ENCODE data around the gene C11orf68.

The C11orf68 gene

DNA sequence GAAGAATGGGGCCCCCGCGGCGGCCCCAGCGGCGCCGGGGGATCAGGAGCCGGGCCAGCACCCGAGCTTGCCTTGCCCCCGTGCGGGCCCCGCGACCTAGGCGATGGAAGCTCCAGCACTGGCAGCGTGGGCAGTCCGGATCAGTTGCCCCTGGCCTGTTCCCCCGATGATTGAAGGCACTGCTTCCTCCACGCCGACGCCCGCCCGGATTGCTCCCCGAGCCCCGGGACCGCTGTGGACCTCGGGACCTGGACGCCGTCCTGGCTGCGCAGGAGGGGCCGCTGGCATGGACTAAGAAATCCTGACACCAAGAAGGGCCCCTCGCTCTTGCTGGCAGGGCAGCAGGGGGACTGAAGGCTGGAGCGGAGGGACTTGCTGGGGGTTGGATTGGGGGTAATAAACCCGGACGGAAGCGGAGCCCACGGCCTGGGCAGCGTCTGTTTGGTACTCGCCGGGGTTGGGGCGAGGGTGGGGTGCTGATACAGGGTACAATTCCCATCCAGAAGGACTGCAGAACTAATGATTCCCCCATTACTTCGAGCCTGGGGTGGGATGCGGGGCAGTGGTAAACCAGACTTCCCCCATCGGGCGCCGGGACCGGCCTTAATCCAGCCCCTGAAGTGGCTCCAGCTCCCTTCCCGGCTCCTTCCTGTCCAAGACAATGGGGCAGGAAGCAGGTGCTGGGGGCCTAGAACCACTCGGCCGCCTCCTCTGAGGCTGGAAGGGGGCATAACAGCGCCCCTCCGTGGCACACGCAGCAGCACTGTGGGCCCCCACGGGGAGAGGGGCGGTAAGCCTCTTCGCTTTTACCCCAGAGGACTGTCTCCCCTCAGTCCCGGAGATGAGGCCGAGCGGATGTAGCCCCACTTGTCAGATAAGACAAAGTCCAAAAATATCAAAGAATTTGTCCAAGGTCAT lies 27.4 kb downstream of the C11orf68 start:
- DNase-seq (ENCODE audit: low read depth in 1 of 2, low spot score in 1 of 2), result peak in 1 of 2 donors; percentile 45

DNA sequence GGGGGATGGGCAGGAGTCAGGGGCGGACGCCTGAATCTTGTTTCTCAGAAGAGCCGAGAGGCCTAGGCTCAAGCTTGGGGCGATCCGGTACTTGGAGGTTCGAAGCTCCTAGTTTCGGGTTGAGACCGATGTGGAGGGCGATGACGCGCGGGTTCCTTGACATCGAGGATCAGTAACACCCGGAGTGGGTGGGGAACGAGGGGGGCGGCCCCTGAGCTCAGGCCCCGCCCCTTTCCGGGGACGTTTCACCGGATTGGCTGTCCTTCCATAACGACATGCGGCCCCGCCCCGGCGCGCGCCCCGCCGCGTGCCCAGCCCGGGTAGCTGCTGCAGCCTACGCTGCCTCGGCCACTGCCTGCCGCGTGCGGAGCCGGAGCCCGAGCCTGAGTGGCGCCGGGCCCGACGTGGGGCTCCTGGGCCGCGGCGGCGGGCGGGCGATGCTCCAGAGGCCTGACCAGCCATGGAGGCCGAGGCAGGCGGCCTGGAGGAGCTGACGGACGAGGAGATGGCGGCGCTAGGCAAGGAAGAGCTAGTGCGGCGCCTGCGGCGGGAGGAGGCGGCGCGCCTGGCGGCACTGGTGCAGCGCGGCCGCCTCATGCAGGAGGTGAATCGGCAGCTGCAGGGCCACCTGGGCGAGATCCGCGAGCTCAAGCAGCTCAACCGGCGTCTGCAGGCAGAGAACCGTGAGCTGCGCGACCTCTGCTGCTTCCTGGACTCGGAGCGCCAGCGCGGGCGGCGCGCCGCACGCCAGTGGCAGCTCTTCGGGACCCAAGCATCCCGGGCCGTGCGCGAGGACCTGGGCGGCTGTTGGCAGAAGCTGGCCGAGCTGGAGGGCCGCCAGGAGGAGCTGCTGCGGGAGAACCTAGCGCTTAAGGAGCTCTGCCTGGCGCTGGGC lies 28.3 kb downstream of the C11orf68 start, which contains the start of gene CCDC85B:
Gene CCDC85B, plus strand, starts transcription at position 350 of the 895 bp plus-strand sequence. Its CDS starts 111 bp downstream, at position 461.
- peak; percentile 97 for DNase-seq (ENCODE audit: low read depth in 1 of 2, low spot score in 1 of 2)

DNA sequence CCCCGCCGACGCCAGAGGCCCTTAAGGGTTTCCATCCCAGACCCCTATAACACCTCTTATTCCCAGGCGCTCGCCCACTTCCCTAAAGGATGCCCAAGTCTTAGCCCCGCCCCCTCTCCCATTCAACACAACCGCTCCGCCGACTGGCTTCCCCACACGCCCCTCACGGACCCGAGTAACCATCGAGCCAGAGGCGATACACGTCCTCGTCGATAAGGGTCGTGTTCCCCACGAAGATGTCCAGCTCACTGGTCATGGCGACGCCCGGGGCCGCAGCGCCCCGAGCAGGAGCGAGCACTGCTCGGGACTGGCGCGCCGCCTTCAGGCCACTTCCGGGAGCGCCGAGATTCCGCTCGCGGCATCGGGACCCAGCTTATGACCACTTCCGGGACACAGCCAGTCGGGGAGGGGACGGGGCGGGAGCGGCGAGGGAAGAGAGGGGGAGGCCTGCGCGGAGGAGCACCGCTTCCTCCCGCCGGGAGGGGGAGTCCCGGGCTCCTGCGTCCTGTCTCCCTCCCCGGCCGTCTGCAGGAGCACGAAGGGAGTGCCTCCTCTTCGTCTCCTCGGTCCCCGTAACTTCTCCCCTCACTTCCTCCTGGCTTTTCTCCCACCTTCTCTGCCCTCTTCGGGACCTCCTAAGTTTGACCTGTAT lies 30.6 kb downstream of the C11orf68 start, which contains the start of gene FIBP:
Gene FIBP, minus strand, starts transcription at position 309 of the 652 bp plus-strand sequence. Its CDS starts 53 bp downstream, at position 256.
- DNase-seq (ENCODE audit: low read depth in 1 of 2, low spot score in 1 of 2), result peak; percentile 91 to 95

DNA sequence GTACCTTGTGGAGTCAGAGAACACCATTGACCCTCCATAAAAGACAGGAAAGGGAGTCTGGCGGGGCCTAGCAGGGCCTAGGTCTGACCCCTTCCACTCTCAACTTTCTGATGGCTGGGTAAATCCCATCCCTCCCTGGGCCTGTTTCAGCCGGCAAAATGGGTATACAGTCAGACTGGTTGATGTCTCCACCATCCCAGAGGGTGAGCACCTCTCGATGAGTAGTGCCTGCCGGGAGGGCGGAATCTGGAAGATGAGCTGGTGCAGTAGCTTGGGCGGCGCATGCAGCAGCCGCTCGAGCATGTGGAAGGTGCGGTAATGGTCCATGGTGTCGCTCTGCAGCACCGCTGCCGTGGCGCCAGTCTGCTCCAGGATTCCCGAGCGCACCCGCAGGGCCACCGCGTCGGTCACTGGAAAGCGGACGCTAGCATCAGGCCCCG lies 31.1 kb downstream of the C11orf68 start:
- no peak for DNase-seq (ENCODE audit: low read depth in 1 of 2, low spot score in 1 of 2)

DNA sequence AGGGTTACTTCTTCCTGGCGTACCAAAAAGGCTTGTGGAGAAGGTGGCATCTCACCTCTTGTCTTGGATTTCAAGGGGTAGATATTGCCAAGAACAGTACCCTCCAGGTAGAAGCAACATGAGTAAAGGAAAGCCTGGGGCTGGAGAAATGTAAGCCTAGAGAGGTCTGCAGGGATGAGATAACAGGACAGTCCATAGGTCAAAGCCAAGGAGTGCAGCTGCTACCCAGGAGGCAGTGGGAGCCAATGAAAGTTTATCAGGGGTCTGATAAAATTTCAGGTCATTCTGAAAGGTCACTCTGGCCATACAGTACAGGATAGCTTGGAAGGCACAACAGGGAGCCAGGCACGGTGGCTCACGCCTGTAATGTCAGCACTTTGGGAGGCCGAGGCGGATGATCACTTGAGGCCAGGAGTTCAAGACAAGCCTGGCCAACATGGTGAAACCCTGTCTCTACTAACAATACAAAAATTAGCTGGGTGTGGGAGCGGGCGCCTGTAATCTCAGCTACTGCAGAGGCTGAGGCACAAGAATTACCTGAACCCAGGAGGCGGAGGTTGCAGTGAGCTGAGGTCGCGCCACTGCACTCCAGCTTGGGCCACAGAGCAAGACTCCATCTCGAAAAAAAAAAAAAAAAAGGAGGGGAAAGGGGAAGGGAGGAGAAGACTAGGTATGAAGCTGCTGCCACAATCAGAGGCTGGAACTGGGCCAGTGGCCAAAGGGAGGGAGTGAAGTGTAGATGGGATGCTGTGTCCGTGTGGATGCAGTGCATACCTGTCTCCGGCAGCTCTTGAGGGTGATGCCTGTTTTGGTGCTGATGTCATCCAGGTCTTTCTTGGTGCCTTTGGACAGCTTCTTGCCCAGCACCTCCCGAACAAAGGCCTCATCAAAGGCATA lies 31.8 kb downstream of the C11orf68 start:
- DNase-seq (ENCODE audit: low read depth in 1 of 2, low spot score in 1 of 2), result no peak

DNA sequence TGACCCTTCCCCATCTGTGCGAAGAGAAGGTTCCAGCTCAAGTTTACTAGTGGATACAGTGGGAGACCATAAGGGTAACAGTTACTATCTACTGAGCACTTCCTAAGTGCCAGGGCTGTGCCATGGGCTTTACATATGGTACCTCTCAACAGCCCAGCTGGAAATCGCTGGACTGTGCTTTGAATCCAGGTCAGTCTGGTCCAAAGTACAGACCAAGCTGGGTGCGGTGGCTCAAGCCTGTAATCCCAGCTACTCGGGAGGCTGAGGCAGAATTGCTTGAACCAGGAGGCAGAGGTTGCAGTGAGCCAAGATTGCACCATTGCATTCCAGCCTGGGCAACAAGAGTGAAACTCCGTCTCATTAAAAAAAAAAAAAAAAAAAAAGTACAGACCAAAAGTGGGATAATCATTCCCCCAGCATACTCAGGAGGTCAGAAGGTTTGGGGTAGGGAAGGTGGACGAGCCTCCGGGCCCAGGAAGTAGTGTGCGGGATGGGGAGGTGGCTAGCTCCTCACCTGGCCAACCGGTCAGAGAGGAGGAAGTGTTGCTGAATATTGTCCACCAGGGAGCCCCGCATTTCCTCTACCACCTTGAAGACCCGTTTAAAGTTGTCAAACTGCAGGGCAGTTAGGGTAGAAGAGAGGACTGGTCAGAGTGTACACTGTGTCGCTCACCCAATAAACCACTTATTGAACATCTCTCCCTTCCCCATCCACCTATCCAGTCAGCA lies 32.9 kb downstream of the C11orf68 start:
- DNase-seq (ENCODE audit: low read depth in 1 of 2, low spot score in 1 of 2), result no peak

DNA sequence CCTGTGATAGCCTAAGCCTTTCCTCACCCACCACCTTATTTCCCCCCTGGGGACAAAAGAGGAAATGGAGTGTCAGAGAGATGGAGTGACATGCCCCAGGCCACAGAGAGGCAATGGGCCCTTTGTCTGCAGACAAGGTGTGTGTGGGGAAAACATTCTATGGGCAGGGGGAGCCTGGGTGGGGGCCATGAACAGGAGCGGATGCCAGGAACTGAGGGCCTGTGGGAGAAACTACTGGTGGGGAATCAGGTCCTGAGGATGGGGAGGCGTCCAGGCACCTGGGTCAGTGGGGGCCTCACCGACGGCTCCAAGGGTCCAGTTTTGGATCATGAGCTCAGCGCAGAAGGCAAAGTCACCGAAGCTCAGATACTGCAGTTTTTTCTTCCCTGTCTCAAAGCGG lies 33.6 kb downstream of the C11orf68 start:
- no peak for DNase-seq (ENCODE audit: low read depth in 1 of 2, low spot score in 1 of 2)

DNA sequence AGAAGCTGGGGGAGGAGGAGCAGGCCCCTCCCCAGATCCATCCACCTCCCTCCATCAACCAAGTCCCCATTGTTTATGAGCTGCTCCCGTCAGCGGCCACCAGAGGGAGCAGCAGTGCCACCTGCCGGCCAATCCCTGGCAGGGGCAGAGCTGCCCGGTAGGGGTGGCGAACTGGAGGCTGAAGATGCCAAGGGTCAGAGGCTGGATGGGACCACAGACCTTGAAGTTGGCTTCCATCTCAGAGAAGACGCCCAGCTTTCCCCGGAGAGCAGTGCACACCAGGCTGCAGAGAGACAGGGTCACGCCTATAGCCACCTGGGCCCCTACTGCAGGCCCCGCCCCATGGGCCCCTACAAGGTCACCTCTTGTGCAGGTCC lies 34.2 kb downstream of the C11orf68 start:
- peak; percentile 61 to 73 for DNase-seq (ENCODE audit: low read depth in 1 of 2, low spot score in 1 of 2)

DNA sequence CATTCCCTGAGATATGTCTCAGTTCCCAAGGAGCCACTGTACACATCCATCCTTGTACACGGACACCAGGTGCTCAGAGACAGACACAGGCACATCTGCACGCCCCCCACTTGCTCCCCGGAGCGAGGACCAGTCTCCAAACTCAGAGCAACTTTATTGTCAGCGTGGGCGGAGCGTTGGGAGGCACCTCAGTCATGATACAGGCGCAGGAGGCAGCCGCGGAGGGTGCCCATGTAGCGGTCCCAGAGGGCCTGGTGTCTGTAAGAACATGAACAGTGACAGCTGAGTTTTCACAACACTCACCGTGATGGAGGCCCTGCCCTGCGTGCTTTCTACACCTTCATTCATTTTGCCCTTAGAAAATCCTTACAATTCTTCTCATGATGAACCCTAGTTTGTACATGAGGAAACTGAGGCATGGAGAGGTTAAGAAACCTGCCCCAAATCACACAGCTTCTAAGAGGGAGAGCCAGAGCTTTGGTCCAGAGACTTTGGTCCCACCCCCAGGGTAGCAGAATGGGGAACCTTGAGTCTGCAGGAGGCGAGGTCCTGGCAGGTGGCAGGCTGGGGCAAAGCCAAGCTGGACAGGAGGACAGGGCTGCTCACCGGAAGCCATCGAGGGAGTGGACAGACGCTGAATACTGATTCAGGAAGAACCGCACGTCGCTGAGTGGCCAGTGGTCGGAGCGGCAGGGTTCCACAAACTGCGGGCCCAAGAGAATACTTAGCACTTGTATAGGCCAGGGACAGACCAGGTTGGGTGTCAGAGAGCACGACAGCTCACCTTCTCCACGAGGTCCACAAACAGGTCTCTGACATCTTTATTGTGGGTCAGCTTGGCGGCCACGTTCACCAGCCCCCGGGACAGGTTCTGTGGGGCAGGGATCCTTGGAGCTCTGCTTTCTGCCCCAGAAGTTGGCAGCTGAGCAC lies 34.8 kb downstream of the C11orf68 start:
- DNase-seq (ENCODE audit: low read depth in 1 of 2, low spot score in 1 of 2), result no peak

DNA sequence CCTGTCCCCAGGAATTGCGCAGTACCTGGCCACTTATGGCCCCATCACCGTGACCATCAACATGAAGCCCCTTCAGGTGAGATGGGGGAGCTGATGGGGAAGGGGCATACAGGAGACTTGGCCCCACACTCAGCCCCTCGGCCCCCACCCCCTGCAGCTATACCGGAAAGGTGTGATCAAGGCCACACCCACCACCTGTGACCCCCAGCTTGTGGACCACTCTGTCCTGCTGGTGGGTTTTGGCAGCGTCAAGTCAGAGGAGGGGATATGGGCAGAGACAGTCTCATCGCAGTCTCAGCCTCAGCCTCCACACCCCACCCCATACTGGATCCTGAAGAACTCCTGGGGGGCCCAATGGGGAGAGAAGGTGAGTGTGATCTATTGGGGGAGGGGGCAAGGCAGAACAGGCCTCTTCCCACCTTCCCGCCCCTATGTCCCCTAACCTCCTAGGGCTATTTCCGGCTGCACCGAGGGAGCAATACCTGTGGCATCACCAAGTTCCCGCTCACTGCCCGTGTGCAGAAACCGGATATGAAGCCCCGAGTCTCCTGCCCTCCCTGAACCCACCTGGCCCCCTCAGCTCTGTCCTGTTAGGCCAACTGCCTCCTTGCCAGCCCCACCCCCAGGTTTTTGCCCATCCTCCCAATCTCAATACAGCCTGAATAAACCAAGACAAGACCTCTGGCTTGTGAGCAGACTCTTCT lies 35.7 kb downstream of the C11orf68 start:
- DNase-seq (ENCODE audit: low read depth in 1 of 2, low spot score in 1 of 2), result no peak

DNA sequence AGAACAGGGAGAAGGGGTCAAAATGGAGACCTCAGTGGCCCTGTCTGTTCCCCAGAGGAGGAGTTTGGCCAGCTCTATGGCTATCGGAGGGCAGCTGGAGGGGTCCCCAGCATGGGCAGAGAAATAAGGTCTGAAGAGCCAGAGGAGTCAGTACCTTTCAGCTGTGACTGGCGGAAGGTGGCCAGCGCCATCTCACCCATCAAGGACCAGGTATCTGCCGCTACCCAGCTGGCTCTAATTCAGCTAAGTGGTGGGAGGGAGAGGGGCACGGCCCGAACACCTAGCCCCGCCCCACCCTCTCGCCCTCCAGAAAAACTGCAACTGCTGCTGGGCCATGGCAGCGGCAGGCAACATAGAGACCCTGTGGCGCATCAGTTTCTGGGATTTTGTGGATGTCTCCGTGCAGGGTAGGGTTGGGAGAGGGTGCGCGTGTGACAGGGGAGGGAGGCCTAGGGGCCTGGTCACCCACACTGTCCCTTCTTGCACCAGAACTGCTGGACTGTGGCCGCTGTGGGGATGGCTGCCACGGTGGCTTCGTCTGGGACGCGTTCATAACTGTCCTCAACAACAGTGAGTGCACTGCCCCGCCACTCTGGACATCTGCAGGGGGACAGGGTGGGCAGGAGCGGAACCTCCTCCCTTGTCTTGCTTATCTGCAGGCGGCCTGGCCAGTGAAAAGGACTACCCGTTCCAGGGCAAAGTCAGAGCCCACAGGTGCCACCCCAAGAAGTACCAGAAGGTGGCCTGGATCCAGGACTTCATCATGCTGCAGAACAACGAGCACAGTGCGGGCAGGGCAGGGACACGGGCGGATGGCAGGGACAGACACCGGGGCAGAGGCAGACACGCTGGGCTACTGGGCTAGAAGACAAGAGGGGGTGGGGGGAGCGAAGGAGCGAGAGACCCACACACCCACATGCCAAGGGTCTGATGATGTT lies 36.5 kb downstream of the C11orf68 start:
- no peak for DNase-seq (ENCODE audit: low read depth in 1 of 2, low spot score in 1 of 2)

DNA sequence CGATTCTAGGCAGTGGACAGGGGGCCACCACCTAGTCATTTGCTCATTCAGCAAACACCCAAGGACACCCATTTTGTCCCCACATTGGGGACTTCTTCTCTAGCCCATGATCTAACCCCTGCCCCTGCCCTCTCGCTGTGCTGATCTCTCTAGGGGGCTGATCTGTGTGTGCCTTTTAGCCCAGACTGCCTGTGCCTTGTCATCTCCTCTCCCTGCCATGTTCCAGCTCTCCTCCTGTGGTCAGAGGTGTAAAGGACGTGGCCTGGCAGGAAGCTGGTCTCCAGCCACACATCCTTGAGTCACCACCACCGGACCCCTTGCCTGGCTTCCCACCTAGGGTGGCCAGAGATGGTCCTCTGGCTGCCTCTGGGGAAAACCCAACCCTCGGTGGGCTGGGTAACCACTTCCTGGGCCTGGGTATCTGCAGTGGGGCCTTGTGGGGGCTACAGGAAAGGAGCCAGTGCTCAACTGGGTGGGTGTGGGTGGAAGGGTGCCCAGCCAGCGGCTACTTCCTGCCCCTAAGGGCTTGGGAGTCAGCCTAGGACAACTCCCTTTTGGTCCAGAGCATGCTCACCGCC lies 37.9 kb downstream of the C11orf68 start:
- DNase-seq (ENCODE audit: low read depth in 1 of 2, low spot score in 1 of 2), result no peak

DNA sequence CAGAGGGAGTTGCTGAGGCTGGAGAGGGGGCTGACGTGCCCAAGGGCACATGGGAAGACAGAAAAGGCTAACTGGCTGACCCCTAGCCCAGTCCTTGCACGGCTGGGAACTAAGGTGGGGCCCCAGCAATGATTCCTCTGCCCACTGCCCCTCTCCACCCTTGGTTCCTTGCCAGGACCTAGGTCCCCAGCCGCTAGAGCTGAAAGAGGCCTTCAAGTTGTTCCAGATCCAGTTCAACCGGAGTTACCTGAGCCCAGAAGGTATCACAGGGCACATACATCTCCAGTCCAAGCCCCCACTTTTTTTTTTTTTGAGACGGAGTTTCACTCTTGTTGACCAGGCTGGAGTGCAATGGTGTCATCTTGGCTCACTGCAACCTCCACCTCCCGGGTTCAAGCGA lies 38.8 kb downstream of the C11orf68 start:
- no peak for DNase-seq (ENCODE audit: low read depth in 1 of 2, low spot score in 1 of 2)

DNA sequence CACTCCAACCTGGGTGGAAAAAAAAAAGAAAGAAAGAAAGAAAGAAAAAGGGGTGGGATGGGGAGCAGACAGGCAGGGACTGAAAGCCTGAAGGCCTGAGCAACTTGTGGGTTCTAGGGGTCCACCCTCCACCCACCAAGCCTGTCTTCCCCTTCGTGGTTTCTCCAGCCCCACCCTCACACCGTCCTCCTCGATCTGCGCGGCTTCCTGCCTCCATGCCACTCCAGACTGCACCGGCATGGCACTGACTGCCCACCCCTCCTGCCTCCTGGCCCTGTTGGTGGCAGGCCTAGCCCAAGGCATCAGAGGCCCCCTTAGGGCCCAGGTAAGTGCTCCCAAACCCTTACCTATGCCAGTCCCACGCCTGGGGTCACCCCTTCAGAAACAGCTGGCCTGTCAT lies 39.2 kb downstream of the C11orf68 start, which contains the start of gene CTSW:
Gene CTSW, plus strand, starts transcription at position 221 of the 400 bp plus-strand sequence. Its CDS starts 18 bp downstream, at position 239.
- DNase-seq (ENCODE audit: low read depth in 1 of 2, low spot score in 1 of 2), result no peak

DNA sequence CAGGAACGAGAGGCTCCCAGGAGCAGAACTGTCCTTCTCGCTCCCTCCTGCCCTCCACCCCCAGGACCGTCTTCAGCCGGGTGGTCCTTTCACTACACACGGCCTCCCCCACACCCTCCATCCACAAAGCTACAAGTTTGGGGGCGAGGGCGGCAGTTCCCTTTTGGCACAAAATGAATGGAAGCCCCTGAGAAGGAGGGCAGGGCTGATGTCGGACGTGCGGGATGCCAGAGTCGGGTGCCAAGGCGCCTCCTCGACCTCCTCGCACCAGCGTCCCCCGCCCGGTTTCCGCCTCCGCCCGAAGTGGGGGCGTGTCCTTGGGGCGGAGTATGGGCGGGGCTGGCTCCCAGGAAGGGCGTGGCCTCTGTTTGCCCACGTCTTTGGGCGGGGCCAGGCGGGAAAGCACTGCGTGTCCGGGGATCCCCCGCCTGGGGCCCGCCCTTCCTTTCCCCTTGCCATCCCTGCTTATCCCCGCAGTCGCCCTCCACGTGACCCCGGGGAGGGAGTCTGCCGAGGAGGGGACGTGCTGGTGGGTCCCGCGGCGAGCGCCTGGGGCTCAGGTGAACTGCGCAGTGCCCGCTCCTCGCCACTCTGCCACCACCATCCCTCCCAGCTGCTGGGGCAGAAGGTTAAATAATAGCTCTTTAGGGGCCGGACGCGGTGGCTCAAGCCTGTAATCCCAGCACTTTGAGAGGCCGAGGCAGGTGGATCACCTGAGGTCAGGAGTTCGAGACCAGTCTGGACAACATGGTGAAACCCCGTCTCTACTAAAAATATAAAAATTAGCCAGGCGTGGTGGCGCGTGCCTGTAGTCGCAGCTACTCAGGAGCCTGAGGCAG lies 45.3 kb downstream of the C11orf68 start:
- peak; percentile 93 to 98 for DNase-seq (ENCODE audit: low read depth in 1 of 2, low spot score in 1 of 2)

Data from activated CD4-positive, alpha-beta T cell treated with anti-CD3 and anti-CD28 coated beads, Interleukin-2, amount 50 U/mL, for 24 hours (primary cell).